Measurements from ENCODE around the gene KCNRG.
"Not testable (repeated sequence)": the region's sequence is repeated elsewhere in the genome, so short reads cannot be mapped to it uniquely, and the experiment has no call there.

Gene KCNRG

GRCh38 chr13:50012396-50013169, 2.7 kb upstream of the KCNRG start:
- no peak for DNase-seq

GRCh38 chr13:50014386-50014785, 858 bp upstream of the KCNRG start:
- no peak for DNase-seq

- no peak for DNase-seq
Measured at GRCh38 chr13:50015750-50016149, 506 bp downstream of the KCNRG start.

- DNase-seq, result no peak
Measured at GRCh38 chr13:50016444-50016843, 1.2 kb downstream of the KCNRG start.

GRCh38 chr13:50017819-50018218, 2.6 kb downstream of the KCNRG start:
- DNase-seq, result no peak

- DNase-seq, result no peak
Measured at GRCh38 chr13:50025436-50025835, 10.2 kb downstream of the KCNRG start.

GRCh38 chr13:50026788-50027473, 11.7 kb downstream of the KCNRG start:
- DNase-seq, result no peak

GRCh38 chr13:50030315-50030714, 15.1 kb downstream of the KCNRG start:
- no peak for DNase-seq

- DNase-seq, result no peak
Measured at GRCh38 chr13:50033725-50034124, 18.5 kb downstream of the KCNRG start.

- no peak for DNase-seq
Measured at GRCh38 chr13:50037788-50038187, 22.5 kb downstream of the KCNRG start.

- no peak for DNase-seq
Measured at GRCh38 chr13:50038266-50038665, 23.0 kb downstream of the KCNRG start.

- DNase-seq, result no peak
Measured at GRCh38 chr13:50052478-50052877, 37.2 kb downstream of the KCNRG start.

GRCh38 chr13:50053844-50054243, 38.6 kb downstream of the KCNRG start:
- no peak for DNase-seq

GRCh38 chr13:50055454-50055853, 40.2 kb downstream of the KCNRG start:
- no peak for DNase-seq

- no peak for DNase-seq
Measured at GRCh38 chr13:50060718-50061117, 45.5 kb downstream of the KCNRG start.

- not testable (repeated sequence) for DNase-seq
Measured at GRCh38 chr13:50062336-50062735, 47.1 kb downstream of the KCNRG start.

GRCh38 chr13:50065712-50066111, 50.5 kb downstream of the KCNRG start:
- no peak for DNase-seq

GRCh38 chr13:50068508-50068907, 53.3 kb downstream of the KCNRG start:
- no peak for DNase-seq

- no peak for DNase-seq
Measured at GRCh38 chr13:50069261-50069660, 54.0 kb downstream of the KCNRG start.

GRCh38 chr13:50070186-50070585, 54.9 kb downstream of the KCNRG start:
- no peak for DNase-seq

All from CD4-positive, alpha-beta T cell treated with Interferon gamma for 1 hour (primary cell).